ENCODE data around the gene TLL1.

Gene TLL1

DNA sequence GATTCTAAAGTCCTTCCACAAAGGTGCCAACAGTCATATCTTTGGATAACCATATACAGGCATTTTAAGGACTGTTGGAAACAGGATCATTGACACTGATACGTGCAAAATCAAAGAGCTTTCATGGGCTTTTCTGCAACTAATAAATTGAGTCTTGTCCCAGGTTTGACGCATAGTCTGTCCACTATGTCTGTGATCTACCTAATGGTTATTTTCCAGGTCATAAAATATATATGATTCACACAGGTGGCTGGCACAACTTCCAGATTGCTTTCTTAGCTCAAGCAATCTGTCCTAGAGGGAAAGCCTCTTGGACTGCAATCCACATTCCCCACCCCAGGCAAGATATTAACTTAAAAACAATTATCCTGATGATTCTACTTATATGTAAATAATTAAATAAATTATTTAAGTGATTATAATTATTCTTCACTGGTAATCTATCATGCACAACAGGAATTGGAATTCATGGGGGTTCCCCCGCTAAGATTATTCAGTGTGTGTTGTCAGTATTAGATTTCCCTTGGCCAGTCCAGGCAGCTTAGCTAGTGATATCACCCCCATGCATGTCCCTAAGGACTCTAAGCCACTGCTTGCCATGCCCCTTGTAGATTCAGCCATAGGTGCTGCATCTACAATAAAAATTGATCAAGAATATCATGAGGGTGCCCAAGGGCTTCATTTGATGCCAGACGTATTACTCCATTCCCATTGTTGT is 97.8 kb downstream of the TLL1 start:
- no peak for DNase-seq (ENCODE audit: extremely low spot score)
- POLR2A ChIA-PET: no interaction called here
- CTCF ChIA-PET: no interaction called here
- TF ChIP-seq SP1 (IDR thresholded peaks at IDR 0.05): no peak
- TF ChIP-seq BHLHE40 (IDR thresholded peaks at IDR 0.05; ENCODE audit: borderline replicate concordance): no peak
- no peak for TF ChIP-seq TARDBP (IDR thresholded peaks at IDR 0.05)
- TF ChIP-seq FOXA1 (IDR thresholded peaks at IDR 0.05): no peak
- TF ChIP-seq LEF1 (IDR thresholded peaks at IDR 0.05; ENCODE audit: borderline replicate concordance): no peak
- TF ChIP-seq HDGF (IDR thresholded peaks at IDR 0.05; ENCODE audit: borderline replicate concordance): no peak
- no peak for TF ChIP-seq FOXK2 (IDR thresholded peaks at IDR 0.05)
- no peak for TF ChIP-seq ZNF384 (IDR thresholded peaks at IDR 0.05)
- TF ChIP-seq FOXM1 (IDR thresholded peaks at IDR 0.05; ENCODE audit: borderline replicate concordance): no peak
- no peak for TF ChIP-seq L3MBTL2 (conservative IDR thresholded peaks at IDR 0.05)
- no peak for TF ChIP-seq ELF4 (IDR thresholded peaks at IDR 0.05)
- TF ChIP-seq ARNT (IDR thresholded peaks at IDR 0.05): no peak
- TF ChIP-seq NFRKB (IDR thresholded peaks at IDR 0.05): no peak

DNA sequence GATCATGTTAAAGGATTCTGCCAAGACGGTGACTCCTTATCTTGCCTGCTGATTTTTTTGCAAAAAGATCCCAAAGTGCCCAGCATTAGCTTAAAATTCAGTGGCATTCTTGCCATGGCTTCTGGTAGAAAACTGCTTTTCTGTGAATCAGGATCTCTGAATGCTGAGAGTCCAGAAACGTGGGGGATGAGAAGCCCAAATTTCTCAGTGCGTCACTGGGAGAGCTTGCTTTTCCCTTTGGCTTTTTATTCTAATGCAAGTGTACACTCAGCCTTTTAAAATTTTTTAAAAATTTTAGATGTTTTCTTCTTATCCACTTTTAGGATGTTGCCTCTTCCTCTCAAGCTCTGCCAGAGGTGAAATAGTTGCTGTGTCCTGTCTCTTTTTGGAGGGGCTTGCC is 98.4 kb downstream of the TLL1 start:
- no peak for DNase-seq (ENCODE audit: extremely low spot score)
- CTCF ChIA-PET: no interaction called here
- POLR2A ChIA-PET: no interaction called here
- no peak for TF ChIP-seq ELF4 (IDR thresholded peaks at IDR 0.05)
- no peak for TF ChIP-seq SP1 (IDR thresholded peaks at IDR 0.05)
- TF ChIP-seq SUZ12 (IDR thresholded peaks at IDR 0.05): no peak
- no peak for TF ChIP-seq BHLHE40 (IDR thresholded peaks at IDR 0.05; ENCODE audit: borderline replicate concordance)
- no peak for TF ChIP-seq ZNF384 (IDR thresholded peaks at IDR 0.05)
- no peak for TF ChIP-seq FOXK2 (IDR thresholded peaks at IDR 0.05)
- no peak for TF ChIP-seq ARNT (IDR thresholded peaks at IDR 0.05)
- TF ChIP-seq, protein P1, sequence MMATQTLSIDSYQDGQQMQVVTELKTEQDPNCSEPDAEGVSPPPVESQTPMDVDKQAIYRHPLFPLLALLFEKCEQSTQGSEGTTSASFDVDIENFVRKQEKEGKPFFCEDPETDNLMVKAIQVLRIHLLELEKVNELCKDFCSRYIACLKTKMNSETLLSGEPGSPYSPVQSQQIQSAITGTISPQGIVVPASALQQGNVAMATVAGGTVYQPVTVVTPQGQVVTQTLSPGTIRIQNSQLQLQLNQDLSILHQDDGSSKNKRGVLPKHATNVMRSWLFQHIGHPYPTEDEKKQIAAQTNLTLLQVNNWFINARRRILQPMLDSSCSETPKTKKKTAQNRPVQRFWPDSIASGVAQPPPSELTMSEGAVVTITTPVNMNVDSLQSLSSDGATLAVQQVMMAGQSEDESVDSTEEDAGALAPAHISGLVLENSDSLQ (IDR thresholded peaks at IDR 0.05): no peak
- no peak for TF ChIP-seq FOXM1 (IDR thresholded peaks at IDR 0.05; ENCODE audit: borderline replicate concordance)
- no peak for TF ChIP-seq FOXA1 (IDR thresholded peaks at IDR 0.05)
- TF ChIP-seq CTBP1 (IDR thresholded peaks at IDR 0.05; ENCODE audit: borderline replicate concordance): no peak

DNA sequence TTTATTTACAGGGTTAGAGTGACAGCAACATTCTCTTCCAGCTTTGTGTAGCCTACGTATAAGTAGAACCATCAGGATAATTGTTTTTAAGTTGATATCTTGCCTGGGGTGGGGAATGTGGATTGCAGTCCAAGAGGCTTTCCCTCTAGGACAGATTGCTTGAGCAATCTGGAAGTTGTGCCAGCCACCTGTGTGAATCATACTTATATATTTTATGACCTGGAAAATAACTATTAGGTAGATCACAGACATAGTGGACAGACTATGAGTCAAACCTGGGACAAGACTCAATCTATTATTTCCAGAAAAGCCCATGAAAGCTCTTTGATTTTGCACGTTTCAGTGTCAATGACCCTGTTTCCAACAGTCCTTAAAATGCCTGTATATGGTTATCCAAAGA is 98.9 kb downstream of the TLL1 start:
- DNase-seq (ENCODE audit: extremely low spot score): no peak
- POLR2A ChIA-PET: no interaction called here
- CTCF ChIA-PET: no interaction called here
- TF ChIP-seq ELF4 (IDR thresholded peaks at IDR 0.05) (no peak), CTBP1 (IDR thresholded peaks at IDR 0.05; ENCODE audit: borderline replicate concordance) (no peak), FOXK2 (IDR thresholded peaks at IDR 0.05) (no peak), SUZ12 (IDR thresholded peaks at IDR 0.05) (no peak), ZNF384 (IDR thresholded peaks at IDR 0.05) (no peak)

DNA sequence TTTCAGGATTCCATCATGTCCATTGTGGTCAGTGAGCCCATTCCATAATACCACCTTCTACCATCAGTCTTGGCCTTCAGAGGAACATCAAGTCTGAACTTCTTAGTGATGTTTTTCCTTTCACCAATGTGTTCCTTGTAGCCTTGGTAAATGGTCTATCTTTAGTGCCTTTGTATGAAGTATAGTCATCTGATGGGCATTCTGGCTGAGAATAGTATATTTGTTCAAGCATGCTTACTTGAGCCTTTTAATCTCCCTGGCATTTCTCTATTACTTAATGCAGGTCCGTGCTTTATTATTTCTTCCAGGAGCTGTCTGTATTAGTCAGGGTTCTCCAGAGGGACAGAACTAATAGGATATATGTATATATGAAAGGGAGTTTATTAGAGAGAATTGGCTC is 99.7 kb downstream of the TLL1 start:
- no peak for TF ChIP-seq FOXA1 (IDR thresholded peaks at IDR 0.05)
- TF ChIP-seq L3MBTL2 (conservative IDR thresholded peaks at IDR 0.05): no peak
- TF ChIP-seq LEF1 (IDR thresholded peaks at IDR 0.05; ENCODE audit: borderline replicate concordance): no peak
- TF ChIP-seq, protein P1 (IDR thresholded peaks at IDR 0.05): no peak
- TF ChIP-seq SP1 (IDR thresholded peaks at IDR 0.05): no peak
- no peak for DNase-seq (ENCODE audit: extremely low spot score)
- POLR2A ChIA-PET: no interaction called here
- CTCF ChIA-PET: no interaction called here

DNA sequence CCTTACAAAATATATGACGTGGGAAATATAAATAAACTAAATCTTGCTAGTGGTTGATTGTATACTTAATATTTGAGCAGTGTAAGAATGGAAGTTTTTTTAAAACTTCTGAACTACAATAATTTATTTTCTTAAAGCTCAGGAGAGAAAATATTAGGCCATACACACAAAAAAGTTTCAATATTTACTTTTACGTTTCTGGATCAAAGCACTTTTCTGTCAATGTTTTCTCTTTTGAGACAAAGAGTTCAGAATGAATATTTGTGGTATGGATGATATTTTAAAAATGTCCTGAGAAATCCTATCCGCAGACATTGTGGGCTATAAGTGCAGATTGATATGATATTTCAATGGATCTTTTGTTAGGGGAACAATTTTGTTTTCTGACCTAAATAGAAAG is 109.9 kb downstream of the TLL1 start:
- no peak for DNase-seq (ENCODE audit: extremely low spot score)
- TF ChIP-seq FOXK2 (IDR thresholded peaks at IDR 0.05) (no peak), SUZ12 (IDR thresholded peaks at IDR 0.05) (no peak), FOXA1 (IDR thresholded peaks at IDR 0.05) (no peak), HDGF (IDR thresholded peaks at IDR 0.05; ENCODE audit: borderline replicate concordance) (no peak), L3MBTL2 (conservative IDR thresholded peaks at IDR 0.05) (no peak), CTBP1 (IDR thresholded peaks at IDR 0.05; ENCODE audit: borderline replicate concordance) (no peak), LEF1 (IDR thresholded peaks at IDR 0.05; ENCODE audit: borderline replicate concordance) (no peak), BHLHE40 (IDR thresholded peaks at IDR 0.05; ENCODE audit: borderline replicate concordance) (no peak), ELF4 (IDR thresholded peaks at IDR 0.05) (no peak)
- CTCF ChIA-PET: no interaction called here
- POLR2A ChIA-PET: no interaction called here

DNA sequence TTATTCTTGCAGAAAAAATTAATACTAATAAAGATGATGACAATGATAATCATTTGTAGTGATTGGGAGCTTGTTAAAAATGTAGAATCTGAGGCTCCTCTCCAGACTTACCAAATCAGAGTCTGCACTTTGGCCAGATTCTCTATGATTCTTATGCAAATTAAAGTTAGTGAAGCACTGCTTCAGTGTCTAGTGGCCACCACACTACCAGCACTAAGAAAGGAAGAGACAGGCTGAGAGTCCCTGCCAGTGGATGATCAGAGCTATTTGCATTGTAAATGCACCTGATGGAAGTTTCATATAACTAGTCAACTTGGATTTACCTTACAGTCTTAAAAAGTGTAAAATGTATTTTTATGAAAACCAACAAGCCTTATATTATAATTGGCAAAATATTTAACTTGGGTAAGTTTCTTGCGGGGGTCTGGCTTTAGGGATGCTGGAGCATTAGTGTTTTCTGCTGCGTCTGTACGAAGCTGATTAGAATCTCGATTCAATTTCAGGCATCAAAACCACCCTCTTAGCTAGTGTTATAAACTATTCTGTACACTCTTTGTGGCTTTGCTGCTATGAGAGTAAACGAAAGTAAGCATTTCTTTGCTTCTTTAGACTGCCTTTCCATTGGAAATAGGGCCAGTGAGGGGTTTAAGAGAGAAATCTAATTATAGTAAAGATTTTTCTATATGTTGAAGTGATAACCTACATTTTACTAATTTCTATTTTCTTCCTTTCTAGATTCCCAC is 114.1 kb downstream of the TLL1 start:
- no peak for DNase-seq (ENCODE audit: extremely low spot score)
- POLR2A ChIA-PET: no interaction called here
- CTCF ChIA-PET: interaction anchor here (1.1 kb wide), 1 partner anchor 73 kb away, joined by 3 read pairs; no protein-coding TSS in a partner anchor
- TF ChIP-seq ZNF384 (IDR thresholded peaks at IDR 0.05) (no peak), TARDBP (IDR thresholded peaks at IDR 0.05) (no peak), ARNT (IDR thresholded peaks at IDR 0.05) (no peak), CTBP1 (IDR thresholded peaks at IDR 0.05; ENCODE audit: borderline replicate concordance) (no peak), SUZ12 (IDR thresholded peaks at IDR 0.05) (no peak), HDGF (IDR thresholded peaks at IDR 0.05; ENCODE audit: borderline replicate concordance) (no peak), FOXM1 (IDR thresholded peaks at IDR 0.05; ENCODE audit: borderline replicate concordance) (no peak), FOXA1 (IDR thresholded peaks at IDR 0.05) (no peak), ELF4 (IDR thresholded peaks at IDR 0.05) (no peak), FOXK2 (IDR thresholded peaks at IDR 0.05) (no peak), BHLHE40 (IDR thresholded peaks at IDR 0.05; ENCODE audit: borderline replicate concordance) (no peak), SP1 (IDR thresholded peaks at IDR 0.05) (no peak)
- TF ChIP-seq, protein P1 (IDR thresholded peaks at IDR 0.05): no peak
